ENCODE results near the gene GSG1L2.

The GSG1L2 gene

DNA sequence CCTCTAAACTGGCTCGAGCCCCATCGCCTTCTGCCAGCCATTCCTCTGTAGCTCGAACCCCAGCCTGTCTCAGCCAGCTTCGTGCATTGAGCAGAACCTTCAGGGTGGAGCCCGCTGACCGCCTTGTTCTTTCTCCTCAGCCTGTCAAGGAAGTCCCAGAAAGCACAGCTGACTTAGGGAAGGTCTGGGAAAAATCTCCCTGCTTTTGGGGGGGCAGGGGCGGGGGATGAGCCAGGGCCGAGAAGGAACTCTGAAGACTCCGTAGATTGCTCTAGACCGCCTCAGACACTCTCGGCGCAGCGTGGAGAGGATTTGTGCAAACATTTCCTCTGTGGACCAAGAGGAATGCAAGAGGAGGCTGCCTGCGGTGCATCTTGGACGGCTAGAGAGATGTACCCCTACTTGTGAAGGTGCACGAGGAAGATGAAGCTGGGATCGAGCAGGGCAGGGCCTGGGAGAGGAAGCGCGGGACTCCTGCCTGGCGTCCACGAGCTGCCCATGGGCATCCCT lies 3.8 kb upstream of the GSG1L2 start, which contains the start of gene GLP2R:
TSS of gene GLP2R (plus strand) at position 284 of the 510 bp plus-strand sequence. CDS start at position 424, 140 bp downstream.
- DNase-seq (ENCODE audit: low read depth in 2 of 2, low spot score in 1 of 2) = no peak

DNA sequence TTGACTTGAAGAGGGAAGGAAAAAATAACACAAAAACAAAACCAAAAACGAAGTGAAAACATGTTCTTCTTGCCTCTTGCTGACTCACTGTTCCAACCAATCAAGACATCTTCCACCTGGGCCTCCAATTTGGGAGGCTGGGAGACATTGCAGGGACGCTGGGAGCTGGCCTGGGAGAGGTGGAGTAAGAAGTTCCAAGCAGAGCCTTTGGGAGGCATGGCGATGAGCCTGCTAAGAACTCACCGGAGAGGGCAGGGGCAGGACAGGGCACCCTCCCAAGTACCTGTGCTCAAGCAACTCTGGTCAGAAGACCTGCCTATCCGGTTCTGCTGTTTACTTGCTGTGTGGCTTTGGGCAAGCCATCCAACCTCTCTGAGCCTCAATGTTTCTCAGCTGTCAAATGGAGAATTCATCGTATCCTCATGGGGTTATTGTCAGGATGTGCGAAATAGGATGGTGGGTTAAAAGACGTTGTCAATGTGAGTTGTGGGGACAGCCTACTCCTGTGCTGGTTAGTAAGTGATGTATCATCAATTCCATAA lies 3.0 kb upstream of the GSG1L2 start:
- DNase-seq (ENCODE audit: low read depth in 2 of 2, low spot score in 1 of 2) = no peak

DNA sequence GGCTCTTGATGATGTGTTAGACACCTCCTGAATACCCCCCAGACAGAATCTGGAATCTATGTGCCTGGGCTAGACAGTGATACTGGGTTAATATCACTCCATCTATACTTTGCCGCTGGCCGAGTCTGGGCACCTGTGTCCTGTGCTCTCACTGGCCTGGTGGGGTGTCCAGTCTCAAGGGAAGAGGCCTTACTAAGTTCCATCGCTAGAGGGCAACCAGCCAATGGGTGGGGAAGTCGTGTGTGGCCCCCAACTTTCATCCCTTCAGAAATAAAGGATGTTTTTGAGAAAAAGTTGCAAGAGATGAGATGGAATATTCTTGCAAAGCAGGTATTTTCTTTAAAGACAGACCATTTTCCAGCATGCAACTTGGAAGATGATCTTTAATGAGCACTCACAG lies 2.2 kb upstream of the GSG1L2 start:
- no peak for DNase-seq (ENCODE audit: low read depth in 2 of 2, low spot score in 1 of 2)

DNA sequence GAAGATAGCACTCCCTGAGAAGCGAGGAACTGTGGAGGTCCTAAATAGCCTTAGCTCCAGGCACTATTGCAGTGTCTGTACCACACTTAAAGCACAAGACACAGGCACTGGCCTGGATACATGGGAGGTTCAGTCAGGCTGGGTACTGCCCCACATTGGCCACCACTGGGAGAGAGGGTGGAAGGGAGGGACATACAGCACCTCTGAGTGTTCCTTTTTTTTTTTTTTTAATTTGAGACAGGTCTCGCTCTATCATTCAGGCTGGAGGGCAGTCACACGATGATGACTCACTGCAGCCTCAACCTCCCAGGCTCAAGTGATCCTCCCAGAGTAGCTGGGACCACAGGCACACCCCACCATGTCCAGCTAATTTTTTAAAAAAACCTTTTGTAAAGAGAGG lies 1.4 kb downstream of the GSG1L2 start:
- no peak for DNase-seq (ENCODE audit: low read depth in 2 of 2, low spot score in 1 of 2)

DNA sequence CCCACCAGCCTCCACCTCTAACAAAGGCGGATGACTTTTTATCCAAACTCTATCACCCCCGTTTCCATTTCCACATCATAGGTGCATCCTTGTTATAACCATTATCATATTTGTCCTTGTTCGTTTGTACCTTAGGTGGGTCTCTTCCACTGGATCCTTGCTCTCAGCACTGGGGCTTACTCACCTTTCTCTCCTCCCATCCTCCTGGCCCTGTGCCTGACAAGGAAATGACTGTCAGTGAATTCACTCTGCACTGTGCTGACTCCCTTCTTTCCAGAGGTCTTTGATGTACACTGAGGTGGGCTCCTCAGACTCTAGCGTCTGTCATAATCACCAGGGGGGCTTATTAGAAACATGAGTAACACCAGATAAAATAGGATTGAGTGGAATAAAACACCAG lies 3.1 kb downstream of the GSG1L2 start:
- no peak for DNase-seq (ENCODE audit: low read depth in 2 of 2, low spot score in 1 of 2)

DNA sequence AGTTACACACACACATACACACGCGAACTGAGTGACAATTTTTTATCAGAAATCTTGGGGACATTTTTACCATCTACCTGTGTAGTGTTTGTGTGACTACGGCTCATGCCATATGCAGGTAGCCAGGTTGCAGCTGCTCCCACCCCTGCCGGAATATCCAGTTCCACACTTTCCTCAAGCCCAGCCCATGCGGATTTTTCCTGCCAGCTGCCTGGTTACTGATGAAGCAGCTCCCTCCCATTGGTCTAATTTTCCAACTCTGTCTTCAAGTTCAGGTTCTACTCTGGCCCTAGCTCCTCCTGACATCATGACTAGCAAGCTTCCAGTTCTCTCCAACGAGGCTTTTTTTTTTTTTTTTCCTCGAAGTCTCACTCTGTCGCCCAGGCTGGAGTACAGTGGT lies 4.8 kb downstream of the GSG1L2 start:
- DNase-seq (ENCODE audit: low read depth in 2 of 2, low spot score in 1 of 2) = no peak

DNA sequence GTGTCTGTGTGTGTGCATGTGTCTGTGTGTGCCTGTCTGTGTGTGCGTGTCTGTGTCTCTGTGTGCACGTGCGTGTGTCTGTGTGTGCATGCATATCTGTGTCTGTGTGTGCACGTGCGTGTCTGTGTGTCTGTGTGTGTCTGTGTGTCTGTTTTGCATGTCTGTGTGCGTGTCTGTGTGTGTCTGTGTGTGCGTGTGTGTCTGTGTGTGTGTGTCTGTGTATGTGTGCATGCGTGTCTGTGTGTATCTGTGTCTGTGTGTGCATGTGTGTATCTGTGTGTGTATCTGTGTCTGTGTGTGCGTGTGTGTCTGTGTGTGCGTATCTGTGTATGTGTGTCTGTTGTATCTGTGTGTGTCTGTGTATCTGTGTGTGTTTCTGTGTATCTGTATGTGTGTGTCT lies 5.4 kb downstream of the GSG1L2 start:
- no peak for DNase-seq (ENCODE audit: low read depth in 2 of 2, low spot score in 1 of 2)

DNA sequence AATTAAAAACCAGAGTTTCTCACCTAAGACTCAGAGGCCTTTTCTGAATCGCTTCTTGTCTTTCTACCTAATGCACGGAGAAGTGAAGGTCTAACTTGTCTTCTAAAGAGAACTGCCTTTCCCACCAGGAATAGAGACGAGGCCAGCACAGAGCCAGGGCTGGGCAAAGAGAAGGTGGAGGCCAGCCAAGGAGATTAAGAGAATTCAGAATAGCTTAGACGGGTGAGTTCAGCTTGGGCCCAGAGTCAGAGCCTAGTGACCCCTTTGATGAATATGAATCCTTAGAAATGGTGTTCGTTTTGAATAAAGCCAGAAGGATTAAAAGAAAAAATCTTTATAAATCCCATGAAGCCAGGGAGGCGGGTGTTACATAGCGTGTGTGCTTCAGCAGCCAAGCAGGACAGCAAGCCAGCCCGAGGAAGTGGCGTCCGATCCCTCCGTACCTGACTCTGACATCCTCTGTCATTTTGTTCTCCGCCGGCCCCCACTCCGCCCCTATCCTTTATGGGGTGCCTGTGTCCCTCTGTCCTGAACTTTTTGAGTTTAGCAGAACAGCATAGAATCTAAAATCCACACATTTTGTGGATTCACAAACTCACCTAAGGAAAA lies 7.4 kb downstream of the GSG1L2 start:
- no peak for DNase-seq (ENCODE audit: low read depth in 2 of 2, low spot score in 1 of 2)

DNA sequence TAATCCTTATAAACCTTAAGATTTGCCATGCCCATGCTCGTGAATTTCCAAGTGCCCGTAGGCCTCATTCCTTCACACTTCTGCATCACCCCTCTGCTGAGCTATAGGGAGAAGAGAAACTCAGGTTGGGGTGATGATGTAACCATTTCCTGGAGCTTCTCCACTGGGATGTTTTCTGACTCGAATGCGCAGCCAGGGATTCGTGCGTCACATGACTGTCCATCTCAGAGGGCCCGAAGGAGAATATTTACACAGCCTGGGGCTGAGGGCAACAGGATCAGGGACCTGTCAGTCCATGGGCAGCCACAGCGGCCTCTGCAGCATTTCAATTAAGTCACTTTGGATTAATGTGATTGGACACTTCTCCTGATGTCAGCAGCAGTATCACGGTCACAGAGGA lies 8.7 kb downstream of the GSG1L2 start:
- no peak for DNase-seq (ENCODE audit: low read depth in 2 of 2, low spot score in 1 of 2)

DNA sequence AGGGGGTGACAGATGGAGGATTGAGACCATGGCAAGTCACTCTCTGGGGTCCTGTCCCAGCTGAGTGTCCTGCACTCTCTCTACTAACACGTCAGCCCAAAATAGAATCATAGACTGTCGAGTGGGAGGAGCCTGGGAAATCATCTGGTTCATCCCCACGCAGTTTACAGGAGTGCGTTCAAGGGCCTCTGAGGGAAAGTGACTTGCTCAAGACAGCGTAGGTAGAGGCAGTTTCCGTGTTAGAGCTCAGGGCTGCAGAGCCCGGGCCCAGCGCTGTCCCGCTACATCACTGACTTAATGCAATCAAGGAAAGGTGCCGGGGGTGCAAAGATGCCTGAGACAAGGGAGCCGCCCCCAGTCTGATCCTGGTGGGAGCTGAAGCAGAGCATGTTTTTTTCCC lies 10.3 kb downstream of the GSG1L2 start:
- no peak for DNase-seq (ENCODE audit: low read depth in 2 of 2, low spot score in 1 of 2)

DNA sequence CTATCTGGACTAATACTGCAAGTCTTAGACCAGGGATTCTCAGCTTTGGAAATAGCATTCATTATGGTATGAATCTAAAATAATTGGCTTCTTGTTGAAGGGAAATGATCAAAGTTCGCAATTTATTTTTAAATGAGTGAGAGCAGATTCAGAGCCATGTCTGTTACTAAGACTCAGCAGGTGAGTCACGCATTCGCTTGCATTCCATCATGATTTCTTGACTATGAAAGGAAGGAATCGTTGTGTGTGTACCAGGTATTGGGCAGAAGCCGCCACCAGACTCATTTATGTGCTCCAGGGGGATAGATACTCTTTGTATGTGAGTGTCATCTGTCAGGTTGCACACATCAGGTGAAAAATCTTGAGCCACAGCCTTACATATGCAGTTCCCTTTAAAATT lies 10.8 kb downstream of the GSG1L2 start:
- DNase-seq (ENCODE audit: low read depth in 2 of 2, low spot score in 1 of 2) = no peak

DNA sequence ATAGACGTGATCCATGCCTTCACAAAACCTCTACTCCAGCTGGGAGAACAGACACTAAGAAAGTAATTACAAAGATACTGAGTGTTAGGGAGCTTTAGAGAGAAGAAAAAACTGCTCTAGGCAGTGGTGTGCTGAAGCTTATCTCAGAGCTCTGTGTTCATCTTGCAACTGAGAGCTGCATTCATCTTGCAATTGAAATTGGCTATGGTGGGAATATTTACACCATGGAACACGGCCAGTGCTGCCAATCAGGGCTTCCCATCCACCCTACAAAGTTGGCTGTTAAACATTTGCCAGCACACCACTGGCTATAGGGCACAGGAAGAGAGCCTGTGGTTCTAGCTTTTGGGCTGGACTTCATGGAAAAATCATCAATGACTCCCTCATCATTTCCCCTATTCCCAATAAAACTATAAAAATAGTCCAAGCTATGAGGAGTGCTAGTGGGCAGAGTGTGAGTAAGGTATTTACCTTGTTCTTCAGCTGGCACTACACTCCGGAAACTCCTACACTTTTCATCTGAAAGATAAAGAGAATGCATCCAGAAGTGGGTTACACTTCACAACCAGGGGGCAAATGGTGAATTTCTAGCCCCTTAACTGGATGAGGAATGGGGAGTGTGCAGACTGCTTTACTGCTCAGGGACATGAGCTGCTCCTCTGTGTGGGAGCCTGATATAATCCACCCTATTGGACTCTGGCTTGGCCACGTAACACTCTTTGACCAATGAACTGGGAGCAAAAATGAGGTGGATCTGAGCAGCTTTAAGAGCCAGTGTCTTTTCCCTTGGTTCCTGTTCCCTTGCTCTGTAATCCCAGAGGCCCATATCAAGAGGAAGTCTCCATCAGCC lies 11.6 kb downstream of the GSG1L2 start:
- no peak for DNase-seq (ENCODE audit: low read depth in 2 of 2, low spot score in 1 of 2)

DNA sequence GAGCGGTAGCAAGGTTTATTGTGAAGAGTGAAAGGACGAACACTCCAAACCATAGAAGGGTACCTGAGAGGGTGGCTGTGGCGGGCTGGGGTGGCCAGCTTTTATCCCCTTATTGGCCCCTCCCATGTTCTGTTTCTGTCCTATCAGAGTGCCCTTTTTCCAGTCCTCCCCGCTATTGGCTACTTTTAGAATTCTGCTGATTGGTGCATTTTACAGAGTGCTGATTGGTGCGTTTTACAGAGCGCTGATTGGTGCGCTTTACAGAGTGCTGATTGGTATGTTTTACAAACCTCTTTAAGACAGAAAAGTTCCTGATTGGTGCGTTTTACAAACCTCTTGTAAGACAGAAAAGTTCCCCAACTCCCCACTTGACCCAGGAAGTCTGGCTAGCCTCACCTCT lies 12.5 kb downstream of the GSG1L2 start:
- no peak for DNase-seq (ENCODE audit: low read depth in 2 of 2, low spot score in 1 of 2)

DNA sequence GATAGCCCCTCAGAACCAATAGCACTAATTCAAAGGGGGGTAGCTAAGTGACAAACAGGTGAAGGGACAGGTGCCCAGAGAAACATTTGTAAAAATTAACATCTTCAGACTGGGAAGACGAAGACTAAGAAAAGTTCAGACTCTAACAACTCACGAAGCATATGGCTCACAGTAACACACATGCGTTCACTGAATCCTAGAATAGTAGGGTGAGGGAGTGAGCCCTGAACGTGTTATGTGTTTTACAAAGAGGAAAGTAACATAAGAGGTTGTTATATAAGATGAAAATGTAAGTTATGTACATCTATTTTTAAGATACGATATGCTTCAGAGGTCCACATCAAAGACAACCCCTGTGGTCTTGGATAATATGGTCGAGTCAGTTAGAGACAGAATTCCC lies 15.2 kb downstream of the GSG1L2 start:
- DNase-seq (ENCODE audit: low read depth in 2 of 2, low spot score in 1 of 2) = no peak

DNA sequence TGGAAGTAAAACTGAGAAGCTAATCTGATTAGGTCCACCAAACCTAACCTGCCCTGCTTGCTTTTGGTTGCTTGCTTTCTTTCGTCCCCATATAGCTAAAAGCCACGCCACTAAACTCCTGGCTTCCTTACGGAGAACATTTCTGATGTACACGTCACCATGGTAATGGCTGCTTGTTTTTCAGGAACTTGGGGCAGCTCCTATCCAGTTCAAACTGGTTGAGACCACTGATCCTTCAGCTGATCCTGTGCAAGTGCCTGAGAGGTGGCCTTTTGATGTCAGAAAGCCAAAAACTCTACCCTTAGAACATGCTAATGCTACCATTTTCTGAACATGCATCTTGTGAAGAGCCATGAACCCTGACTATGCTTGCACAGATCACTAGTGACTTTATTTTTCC lies 16.1 kb downstream of the GSG1L2 start:
- no peak for DNase-seq (ENCODE audit: low read depth in 2 of 2, low spot score in 1 of 2)

DNA sequence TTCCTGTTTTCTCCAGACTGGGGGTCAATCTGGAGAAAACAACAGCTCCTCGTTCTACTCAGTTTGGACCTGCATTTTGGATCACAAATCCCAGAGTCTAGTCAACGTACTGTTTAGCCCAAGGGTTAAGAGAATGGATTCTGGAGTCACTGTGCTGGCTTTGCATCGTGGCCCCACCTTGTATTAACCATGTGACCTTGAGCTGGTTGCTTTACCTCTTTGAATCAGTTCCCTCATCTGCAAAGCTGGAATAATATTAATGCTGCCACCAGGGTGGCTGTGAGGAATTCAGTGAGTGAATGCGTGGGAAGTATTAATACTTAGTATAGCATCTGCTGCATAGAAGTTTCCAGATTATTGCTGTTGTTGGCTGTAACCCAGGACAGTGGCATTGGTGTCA lies 19.2 kb downstream of the GSG1L2 start:
- DNase-seq (ENCODE audit: low read depth in 2 of 2, low spot score in 1 of 2) = no peak

DNA sequence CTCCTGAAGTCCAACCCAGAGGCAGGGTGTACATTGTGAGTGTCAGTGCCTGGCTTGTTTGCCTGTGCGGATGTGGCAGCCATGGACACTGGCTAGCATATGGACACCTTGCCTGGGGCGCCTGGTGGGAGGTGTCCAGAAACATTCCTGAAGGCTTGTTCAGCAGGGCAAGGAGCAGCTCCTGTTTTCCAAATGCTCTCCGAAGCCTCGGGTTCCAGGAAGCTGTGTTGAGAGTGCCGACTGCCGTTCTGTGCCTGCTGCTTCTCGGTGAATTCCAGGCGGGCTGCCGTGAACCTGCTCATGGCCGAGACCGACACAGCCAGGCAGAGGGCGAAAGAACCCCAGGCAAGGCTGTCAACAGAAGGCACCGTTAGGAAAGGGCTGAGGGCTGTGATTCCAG lies 19.6 kb downstream of the GSG1L2 start:
- no peak for DNase-seq (ENCODE audit: low read depth in 2 of 2, low spot score in 1 of 2)

DNA sequence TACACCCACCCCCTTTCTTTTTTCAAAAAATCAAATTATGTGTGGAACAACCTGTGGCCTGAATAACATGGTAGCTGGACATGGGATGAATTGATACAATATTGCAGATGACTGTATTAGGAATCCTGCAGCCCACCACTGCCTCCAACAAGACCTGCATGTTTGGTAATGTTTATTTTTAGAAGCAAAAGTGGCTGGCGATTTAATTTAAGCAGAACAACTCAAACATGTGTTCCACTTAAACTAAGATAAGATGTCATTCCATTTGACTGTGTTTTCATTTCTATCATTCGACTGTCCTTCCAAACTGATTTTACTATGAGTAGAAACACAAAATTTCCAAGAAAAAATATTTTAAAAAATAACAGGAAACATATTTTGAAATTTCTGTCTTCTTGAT lies 20.4 kb downstream of the GSG1L2 start:
- DNase-seq (ENCODE audit: low read depth in 2 of 2, low spot score in 1 of 2) = no peak

DNA sequence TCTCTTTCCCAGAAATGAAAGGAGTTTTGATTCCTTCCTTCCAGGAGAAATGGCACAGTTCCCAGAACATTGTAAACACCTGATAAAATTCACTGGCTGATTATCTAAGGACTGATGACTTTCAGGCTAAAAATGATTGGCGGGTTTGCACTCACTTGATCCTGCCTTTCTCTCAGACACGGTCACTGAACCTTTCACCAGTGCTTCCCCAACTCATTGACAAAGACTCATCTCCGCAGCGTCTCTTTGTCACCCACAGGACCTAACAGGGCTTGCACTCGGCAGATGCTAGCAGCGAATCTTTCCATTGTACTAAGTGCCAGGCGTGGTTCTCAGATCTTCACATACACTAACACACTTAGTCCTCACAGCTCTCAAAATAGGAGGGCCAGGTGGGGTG lies 23.2 kb downstream of the GSG1L2 start:
- no peak for DNase-seq (ENCODE audit: low read depth in 2 of 2, low spot score in 1 of 2)

DNA sequence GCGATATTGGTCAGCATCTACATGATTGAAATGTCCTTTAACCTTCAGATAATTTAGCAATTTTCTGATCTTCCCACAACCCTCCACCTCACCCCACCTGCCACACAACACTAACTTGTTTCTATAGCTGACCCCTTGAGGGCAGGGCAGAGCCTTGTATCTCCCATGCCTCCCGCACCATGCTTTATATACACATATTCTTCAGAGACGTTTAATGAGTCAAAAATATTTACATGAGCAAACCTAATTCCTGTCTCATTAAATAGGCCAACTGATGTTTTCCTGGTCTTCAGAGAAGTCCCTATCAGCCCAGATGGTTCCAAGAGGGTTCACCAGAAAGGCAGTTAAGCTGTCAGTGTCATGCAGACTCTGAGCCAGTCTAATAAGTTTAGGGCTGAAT lies 23.9 kb downstream of the GSG1L2 start:
- DNase-seq (ENCODE audit: low read depth in 2 of 2, low spot score in 1 of 2) = no peak

DNA sequence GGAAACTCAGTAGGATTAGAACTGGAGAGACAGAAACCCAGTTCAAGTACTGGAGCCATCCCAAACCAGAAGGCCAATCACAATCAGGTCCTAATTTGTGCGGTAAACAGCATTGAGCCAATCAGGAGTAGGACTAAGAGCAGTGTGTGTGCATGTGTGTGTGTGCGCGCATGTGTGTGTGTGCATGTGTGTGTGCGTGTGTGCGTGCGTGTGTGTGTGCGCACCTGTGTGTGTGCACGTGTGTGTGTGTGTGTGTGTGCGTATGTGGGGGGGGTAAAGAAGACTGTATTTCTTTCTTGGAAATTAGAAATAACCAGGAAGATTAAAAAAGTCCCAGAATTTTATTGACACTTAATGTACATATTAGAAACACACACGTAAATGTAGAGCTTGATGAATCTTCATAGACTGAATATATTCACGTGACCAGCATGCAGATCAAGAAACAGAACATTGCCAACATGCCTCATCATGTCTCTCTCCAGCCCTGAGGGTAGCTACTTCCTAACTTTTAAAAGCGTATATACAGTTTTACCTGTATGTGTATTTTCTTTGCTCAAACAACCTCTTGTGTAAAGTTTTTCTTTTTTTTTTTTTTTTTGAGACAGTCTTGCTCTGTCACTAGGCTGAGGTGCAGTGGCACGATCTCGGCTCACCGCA lies 29.6 kb downstream of the GSG1L2 start:
- no peak for DNase-seq (ENCODE audit: low read depth in 2 of 2, low spot score in 1 of 2)

All from stimulated activated CD8-positive, alpha-beta memory T cell treated with anti-CD3 and anti-CD28 coated beads, Interleukin-4, amount 100 ng/mL, for 1 hour (primary cell).